COR-L47 (cell line): ENCODE results near the gene LINGO1.

Source experiments
- DNase-seq: peaks from one replicate; lab custom pipeline; 2025; lab: John Stamatoyannopoulos, UW

LINGO1 gene

GRCh38 chr15:77656294-77656693 is 23.6 kb upstream of the LINGO1 start:
- DNase-seq: no peak

GRCh38 chr15:77654975-77655374 is 22.3 kb upstream of the LINGO1 start:
- DNase-seq: no peak

DNA sequence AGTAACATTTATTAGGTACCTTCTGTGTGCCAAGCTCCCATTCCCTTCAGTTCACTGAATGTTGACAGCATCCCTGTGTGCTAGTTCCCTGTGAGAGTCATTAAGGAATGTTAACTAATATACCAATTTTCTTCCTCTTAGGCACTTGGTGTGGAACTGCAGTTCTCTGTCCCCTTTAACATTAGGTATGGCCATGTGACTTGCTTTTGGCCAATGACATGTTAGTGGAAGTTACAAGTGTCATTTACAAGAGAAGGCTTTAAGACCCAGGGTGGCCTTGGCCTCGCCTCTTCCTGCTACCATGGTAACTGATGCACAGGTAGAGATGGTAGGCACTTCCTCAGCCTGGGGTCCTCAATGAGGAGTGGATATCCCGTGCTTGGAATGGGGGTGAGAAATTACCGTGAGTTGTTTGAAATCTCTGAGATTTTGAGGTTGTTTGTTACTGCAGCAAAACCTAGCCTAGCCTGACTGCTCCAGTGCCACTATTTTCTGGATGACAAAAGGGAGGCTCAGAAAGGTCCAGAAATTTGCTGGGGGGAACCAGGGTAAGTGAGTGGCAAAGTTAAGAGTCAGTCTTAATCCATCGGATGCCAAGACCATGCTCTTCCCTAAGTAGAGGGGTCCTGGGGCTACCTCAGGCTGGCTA is 21.2 kb upstream of the LINGO1 start:
- DNase-seq: no peak

- no peak for DNase-seq
Observed at GRCh38 chr15:77650265-77650664, 17.6 kb upstream of the LINGO1 start.

- no peak for DNase-seq
Observed at GRCh38 chr15:77649610-77650009, 16.9 kb upstream of the LINGO1 start.

GRCh38 chr15:77649017-77649416 is 16.3 kb upstream of the LINGO1 start:
- DNase-seq: no peak

DNA sequence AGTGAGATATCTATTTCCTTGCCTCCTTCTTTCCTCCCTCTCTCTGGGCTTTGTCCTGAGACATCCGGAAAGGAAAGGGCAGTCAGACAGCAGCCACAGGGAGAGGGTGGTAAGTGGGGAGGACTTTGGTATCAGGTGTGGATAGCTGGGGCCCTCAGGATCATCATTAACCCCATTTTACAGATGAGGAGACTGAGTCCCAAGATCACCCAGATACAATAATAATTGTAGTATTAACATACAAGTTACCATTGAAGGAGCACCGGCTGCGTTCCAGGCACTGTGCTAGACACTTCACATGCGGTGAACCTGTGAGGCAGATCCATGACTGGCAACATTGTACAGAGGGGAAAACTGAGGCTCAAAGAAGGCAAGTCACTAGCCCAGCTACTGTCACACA is 15.2 kb upstream of the LINGO1 start:
- no peak for DNase-seq

DNA sequence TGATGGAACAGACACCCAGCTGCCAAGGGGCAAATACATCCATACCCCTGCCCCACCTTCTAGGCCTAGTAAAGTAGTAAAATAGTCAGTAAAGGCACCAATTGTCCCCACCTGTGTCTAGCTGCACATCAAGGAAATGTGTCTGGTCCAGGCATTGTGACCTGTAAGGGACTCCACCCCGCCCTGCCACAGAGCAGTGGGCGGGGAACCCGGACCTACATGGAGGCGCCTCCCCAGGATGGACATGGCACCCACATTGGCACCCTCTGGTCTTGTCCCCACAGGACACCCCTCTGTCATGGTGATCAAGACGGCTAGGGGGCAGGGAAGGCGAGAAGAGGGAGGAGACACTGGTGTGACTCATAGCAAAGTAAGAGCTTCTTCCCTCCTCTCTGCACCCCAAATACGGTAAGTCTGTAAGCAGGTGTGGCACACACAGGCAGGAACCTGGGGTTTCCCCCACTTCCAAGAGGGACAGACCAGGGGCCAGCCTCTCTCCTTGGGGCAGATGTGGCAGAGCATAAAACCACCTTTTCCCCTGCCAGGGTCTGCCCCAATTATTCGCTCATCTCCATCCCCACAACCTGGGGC is 13.5 kb upstream of the LINGO1 start:
- DNase-seq: no peak

GRCh38 chr15:77645602-77646001 is 12.9 kb upstream of the LINGO1 start:
- DNase-seq: no peak

GRCh38 chr15:77644543-77645247 is 12.0 kb upstream of the LINGO1 start:
- no peak for DNase-seq

DNA sequence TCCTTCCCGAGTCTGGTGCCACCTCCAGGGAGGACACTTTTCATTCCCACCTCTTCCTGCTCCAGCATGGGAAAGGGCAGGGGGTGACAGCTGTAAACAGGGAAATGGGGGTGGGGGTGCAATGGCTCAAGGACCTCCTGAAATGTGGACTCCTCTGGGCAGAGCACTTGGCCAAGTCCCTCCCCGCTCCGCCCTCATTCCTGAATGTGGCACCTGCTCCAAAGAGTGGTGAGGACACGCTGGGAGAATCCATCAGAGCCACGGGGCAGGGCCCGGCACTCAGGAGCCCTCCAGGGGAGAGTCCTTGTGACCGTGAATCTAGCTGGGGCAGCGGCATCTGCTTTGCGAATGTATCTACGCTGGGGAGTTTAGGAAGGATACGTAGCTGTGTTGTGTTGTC is 11.1 kb upstream of the LINGO1 start:
- no peak for DNase-seq

GRCh38 chr15:77642793-77643430 is 10.2 kb upstream of the LINGO1 start:
- no peak for DNase-seq

DNA sequence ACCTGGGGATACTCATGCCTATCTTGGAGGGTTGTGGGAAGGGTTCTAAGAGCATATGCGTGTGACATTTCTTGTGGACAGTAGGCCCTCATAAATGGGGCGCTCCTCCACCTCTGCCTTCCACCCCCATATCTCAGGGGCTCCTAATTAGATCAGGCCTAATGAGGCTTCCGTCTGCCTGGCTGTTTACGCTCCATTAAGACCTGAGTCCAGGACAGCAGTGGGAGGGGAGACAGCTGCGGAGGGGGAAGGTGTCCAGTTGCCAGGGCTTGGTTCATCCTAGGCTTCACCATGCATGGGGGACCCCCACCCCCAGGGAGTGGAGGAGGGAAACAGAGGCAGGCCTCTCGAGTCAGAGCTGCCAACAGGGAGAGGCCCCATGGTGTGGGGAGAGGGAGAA is 9.3 kb upstream of the LINGO1 start:
- no peak for DNase-seq

GRCh38 chr15:77640615-77641014 is 7.9 kb upstream of the LINGO1 start:
- DNase-seq: no peak

- no peak for DNase-seq
Observed at GRCh38 chr15:77639431-77639830, 6.7 kb upstream of the LINGO1 start.

DNA sequence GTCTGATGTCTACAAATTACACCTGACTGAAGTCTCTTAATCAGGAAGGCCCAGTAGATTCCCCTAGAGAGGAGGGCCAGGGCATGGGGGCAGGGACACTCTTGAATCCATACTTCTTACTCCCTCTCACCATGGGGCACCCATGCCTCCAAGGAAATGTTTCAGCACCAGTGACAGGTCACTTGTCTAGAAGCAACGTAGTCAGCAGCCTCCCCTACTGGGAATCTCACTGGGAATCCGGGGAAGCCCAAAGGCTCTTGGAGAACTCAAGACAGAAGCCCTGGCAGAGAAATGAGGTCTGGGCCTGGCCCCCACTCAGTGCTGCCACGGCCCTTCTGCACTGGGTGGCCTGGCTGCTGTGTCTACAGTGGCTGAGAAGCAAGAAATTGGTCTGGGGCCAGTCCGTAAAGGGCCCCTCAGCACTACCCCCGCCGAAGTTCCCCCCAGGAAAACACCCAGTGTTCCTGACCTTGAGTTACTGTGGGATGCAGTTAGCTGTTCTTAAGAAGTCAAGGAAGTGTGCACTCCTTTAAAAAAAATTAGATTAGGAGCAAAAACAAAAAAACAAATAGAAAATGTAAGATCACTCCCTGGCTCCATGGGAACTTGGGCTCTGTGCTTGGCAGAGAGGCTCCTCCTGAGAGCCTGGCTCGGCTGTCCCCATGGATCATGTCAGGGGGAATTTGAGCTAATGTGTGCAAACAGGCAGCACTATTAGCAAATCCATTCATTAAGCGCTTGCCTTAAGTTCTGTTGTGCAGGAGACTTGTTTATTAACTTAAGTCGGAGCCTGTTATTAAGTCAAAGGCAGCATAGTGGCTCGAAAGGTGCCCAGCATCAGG is 5.4 kb upstream of the LINGO1 start:
- no peak for DNase-seq

DNA sequence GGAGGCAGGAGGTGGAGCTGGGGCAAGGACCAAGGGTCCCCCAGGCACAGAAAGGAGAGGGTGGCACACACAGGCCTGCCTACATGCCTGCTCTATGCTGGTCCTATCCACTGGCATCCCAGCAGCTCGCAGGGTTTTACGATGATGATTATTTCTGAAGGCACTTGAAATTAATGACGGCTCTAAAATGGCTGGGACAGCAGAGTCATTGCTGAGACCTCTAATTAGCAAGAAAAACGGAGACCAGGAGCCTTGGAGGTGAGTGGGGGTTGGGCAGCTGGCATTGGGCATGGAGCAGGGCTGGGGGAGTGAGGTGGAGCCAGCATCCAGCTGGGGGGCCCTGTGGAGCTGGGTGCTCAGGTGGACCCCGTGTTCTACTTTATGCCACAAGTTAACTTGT is 3.5 kb upstream of the LINGO1 start:
- DNase-seq: no peak

DNA sequence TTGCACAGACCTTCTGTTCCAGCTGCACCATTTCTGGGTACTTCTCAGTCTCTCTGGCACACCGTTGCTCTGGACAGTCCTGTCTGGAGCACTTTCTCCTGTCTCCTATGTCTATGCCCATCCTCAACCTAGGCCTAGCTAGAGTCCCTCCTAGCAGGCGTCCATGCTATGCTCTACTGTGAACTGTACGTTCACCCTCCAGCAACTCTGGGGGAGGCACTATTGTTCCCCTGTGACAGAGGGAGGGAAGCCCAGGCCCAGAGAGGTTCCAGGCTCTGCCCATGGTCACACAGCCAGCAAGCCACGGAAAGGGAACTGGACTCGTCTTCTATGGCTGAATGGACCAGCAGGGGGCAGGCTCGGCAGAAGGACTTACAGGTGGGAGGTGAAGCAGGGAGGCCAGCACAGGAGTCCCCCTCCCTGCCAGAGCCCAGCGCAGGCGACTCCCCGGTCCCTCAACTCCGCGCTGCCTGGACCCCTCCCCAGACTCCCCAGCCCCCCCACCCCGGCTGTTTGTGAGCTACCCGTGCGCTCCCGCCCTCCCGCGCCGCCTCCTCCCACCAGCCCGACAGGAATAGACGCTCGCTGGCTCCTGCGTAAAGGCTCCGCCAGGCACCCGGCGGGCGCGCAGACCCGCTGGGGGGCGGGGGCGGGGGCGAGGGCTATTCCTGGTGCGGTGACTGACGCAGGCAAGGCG is 1.7 kb upstream of the LINGO1 start:
- DNase-seq: peak; percentile 35

DNA sequence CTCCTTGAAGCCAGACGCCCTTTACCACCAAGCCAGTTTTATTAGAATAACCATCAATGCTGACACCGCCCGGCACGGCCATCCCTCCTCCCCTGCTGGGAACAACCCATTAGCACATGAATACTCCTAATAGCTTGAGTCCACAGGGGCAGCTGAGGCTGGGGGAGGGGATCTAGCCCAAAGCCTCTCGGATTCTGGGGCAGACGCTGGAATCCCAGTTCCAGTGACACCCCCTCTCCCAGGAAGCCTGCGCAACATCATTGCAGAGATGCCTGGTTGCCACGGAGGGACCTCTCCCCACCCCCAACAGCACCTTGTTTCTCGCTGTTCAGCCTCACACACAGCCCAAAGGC is 1.2 kb upstream of the LINGO1 start:
- DNase-seq: no peak

DNA sequence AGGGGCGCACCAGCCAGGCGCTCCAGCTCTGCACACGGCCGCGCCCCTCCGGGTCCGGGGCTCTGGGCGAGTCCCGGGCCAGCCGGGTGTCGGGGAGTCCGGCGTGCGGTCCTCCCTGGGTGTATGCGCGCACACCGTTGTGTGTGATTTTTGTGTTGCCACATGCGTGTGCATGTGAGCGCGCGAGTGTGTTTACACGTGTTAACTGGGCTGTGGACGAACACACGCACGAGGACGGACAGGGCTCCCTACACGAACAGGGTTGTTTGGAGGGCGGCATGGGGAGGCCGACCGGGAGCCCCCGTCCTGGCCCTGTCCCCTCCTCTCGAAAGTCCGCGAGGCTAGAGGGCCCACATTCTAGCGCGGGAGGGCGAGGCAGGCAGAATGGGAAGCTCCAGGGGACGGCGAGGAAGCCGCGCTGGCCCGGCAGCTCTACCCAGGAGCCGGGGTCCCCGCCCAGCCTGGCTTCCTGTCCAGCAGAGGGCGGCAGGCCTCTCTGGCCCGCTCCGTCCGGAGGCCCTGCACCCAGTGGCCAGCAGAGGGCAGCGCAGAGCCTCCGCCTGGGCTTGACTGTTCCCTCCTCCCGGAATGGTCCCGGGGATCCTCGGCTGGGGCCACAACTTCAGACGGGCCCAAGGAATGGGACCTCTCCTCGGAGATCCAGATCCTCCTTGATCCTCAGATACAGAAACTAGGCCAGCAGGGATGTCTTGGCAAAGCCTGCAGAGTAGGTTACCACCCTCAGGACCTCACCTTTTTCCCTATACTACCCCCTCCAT is 611 bp upstream of the LINGO1 start:
- DNase-seq: peak; percentile 81
